Chondrocyte (in vitro differentiated cells): ENCODE measurements around the gene FGF1. TPM values are rescaled to one million over a fixed set of nuclear protein-coding genes. Genes with fewer than 3 reads are reported as not detected.

ENCODE experiments used
- DNase-seq: peaks from one replicate; pipeline ENCODE4 v3.0.0; 2021; ENCODE audit warnings: mixed read lengths, low spot score
- H3K27ac Mint-ChIP-seq: one replicate; pipeline ENCODE4 v1.8.0; 2021; ENCODE audit warnings: mild to moderate bottlenecking, moderate library complexity, mixed read lengths; ENCODE audit not compliant: unreplicated experiment
- H3K27me3 Mint-ChIP-seq: 2 replicates; pipeline ENCODE4 v1.8.0; 2021; ENCODE audit warnings: low read depth, mixed read lengths
- H3K36me3 Mint-ChIP-seq: 2 replicates; pipeline ENCODE4 v1.8.0; 2021; ENCODE audit warnings: low read depth, mixed read lengths
- H3K4me1 Mint-ChIP-seq: 2 replicates; pipeline ENCODE4 v1.8.0; 2021; ENCODE audit warnings: low read depth, mild to moderate bottlenecking, mixed read lengths
- H3K4me3 Mint-ChIP-seq: one replicate; pipeline ENCODE4 v1.8.0; 2021; ENCODE audit warnings: mild to moderate bottlenecking, moderate library complexity, mixed read lengths; ENCODE audit not compliant: unreplicated experiment
- H3K9me3 Mint-ChIP-seq: 2 replicates; pipeline ENCODE4 v1.8.0; 2021; ENCODE audit warnings: low read depth, mixed read lengths
- CTCF ChIP-seq: fragments of 200-600 bp; sonication (generic); IDR thresholded peaks from 2 replicates; pipeline ENCODE4 v1.5.0; 2021; ENCODE audit warnings: antibody characterized with exemption, mild to moderate bottlenecking, moderate library complexity
- total RNA-seq: library from RNA; stranded (reverse); gene quantifications from 3 replicates; pipeline ENCODE4 v1.2.1, GENCODE V29; 2021

Gene FGF1
- total RNA-seq, 1 donor from 2014 or later: 6.9 TPM

GRCh38 chr5:142644127-142644526 lies 41.8 kb downstream of the FGF1 start:
- Mint-ChIP-seq H3K9me3 (no peaks in the 10 kb centered on the region), H3K4me1 (peaks cover 47% of the 10 kb centered on the region), H3K36me3 (no peaks in the 10 kb centered on the region), H3K27me3 (no peaks in the 10 kb centered on the region), H3K4me3 (no peak overlapping the region), H3K27ac (peak overlapping the region; percentile 94)
- DNase-seq: no peak
- no peak for TF ChIP-seq CTCF

- no peak for DNase-seq
- H3K4me1 Mint-ChIP-seq: peaks cover 47% of the 10 kb centered on the region
- H3K27ac Mint-ChIP-seq: peak overlapping the region; percentile 94
- H3K4me3 Mint-ChIP-seq: no peak overlapping the region
- H3K36me3 Mint-ChIP-seq: no peaks in the 10 kb centered on the region
- H3K9me3 Mint-ChIP-seq: no peaks in the 10 kb centered on the region
- no peaks in the 10 kb centered on the region for H3K27me3 Mint-ChIP-seq
- TF ChIP-seq CTCF: no peak
These were observed 42.3 kb downstream of the FGF1 start for GRCh38 chr5:142643634-142644033.

GRCh38 chr5:142642427-142642826 lies 43.5 kb downstream of the FGF1 start:
- H3K9me3 Mint-ChIP-seq: no peaks in the 10 kb centered on the region
- no peak for DNase-seq
- H3K27me3 Mint-ChIP-seq: no peaks in the 10 kb centered on the region
- H3K4me3 Mint-ChIP-seq: no peak overlapping the region
- H3K4me1 Mint-ChIP-seq: peaks cover 47% of the 10 kb centered on the region
- TF ChIP-seq CTCF: no peak
- no peaks in the 10 kb centered on the region for H3K36me3 Mint-ChIP-seq
- H3K27ac Mint-ChIP-seq: no peak overlapping the region

GRCh38 chr5:142641711-142642110 lies 44.2 kb downstream of the FGF1 start:
- no peak for DNase-seq
- H3K9me3 Mint-ChIP-seq: no peaks in the 10 kb centered on the region
- peaks cover 50% of the 10 kb centered on the region for H3K4me1 Mint-ChIP-seq
- peak overlapping the region; percentile 60 for H3K27ac Mint-ChIP-seq
- no peak for TF ChIP-seq CTCF
- no peak overlapping the region for H3K4me3 Mint-ChIP-seq
- H3K27me3 Mint-ChIP-seq: no peaks in the 10 kb centered on the region
- no peaks in the 10 kb centered on the region for H3K36me3 Mint-ChIP-seq

- Mint-ChIP-seq H3K36me3 (no peaks in the 10 kb centered on the region), H3K27me3 (no peaks in the 10 kb centered on the region), H3K27ac (no peak overlapping the region), H3K4me3 (no peak overlapping the region), H3K4me1 (peaks cover 55% of the 10 kb centered on the region), H3K9me3 (no peaks in the 10 kb centered on the region)
- TF ChIP-seq CTCF: no peak
- DNase-seq: no peak
These were observed 45.4 kb downstream of the FGF1 start for GRCh38 chr5:142640316-142641005.
